Smooth muscle cell (in vitro differentiated cells): ENCODE data around the gene JCAD. TPM values are rescaled to one million over a fixed set of nuclear protein-coding genes. Genes with fewer than 3 reads are reported as not detected.

ENCODE experiments used
- DNase-seq: peaks from one replicate; lab custom pipeline; 2025; ENCODE audit not compliant: unreplicated experiment; lab: John Stamatoyannopoulos, UW
- H2AFZ ChIP-seq: fragments of 200-600 bp; sonication (generic); 2 replicates; pipeline ENCODE4 v1.6.0; 2016; ENCODE audit warnings: antibody characterized with exemption, low read depth, mild to moderate bottlenecking
- H3F3A ChIP-seq: fragments of 200-600 bp; sonication (generic); 2 replicates; pipeline ENCODE4 v1.6.0; 2017; ENCODE audit warnings: antibody characterized with exemption, low read depth
- H3K27ac ChIP-seq: fragments of 200-600 bp; sonication (generic); 2 replicates; pipeline ENCODE4 v1.5.1; 2016; ENCODE audit warnings: low read depth, mild to moderate bottlenecking
- H3K27me3 ChIP-seq: fragments of 200-600 bp; sonication (generic); 2 replicates; pipeline ENCODE4 v1.6.1; 2016; ENCODE audit warnings: low read depth, mild to moderate bottlenecking
- H3K36me3 ChIP-seq: fragments of 200-600 bp; sonication (generic); 2 replicates; pipeline ENCODE4 v1.5.1; 2016; ENCODE audit warnings: low read depth
- H3K4me1 ChIP-seq: fragments of 200-600 bp; sonication (generic); 2 replicates; pipeline ENCODE4 v1.5.1; 2016; ENCODE audit warnings: low read depth
- H3K4me2 ChIP-seq: fragments of 200-600 bp; sonication (generic); 2 replicates; pipeline ENCODE4 v1.6.0; 2016; ENCODE audit warnings: mild to moderate bottlenecking
- H3K4me3 ChIP-seq: fragments of 200-600 bp; sonication (generic); 2 replicates; pipeline ENCODE4 v1.5.1; 2016; ENCODE audit warnings: mild to moderate bottlenecking
- H3K79me2 ChIP-seq: fragments of 200-600 bp; sonication (generic); 2 replicates; pipeline ENCODE4 v1.6.0; 2016; ENCODE audit warnings: low read depth, mild to moderate bottlenecking
- H3K9ac ChIP-seq: fragments of 200-600 bp; sonication (generic); 2 replicates; pipeline ENCODE4 v1.6.0; 2016; ENCODE audit warnings: low read depth
- H3K9me3 ChIP-seq: fragments of 200-600 bp; sonication (generic); replicated peaks from 2 replicates; pipeline ENCODE4 v1.5.1; 2016; ENCODE audit warnings: low read depth
- H4K20me1 ChIP-seq: fragments of 200-600 bp; sonication (generic); 2 replicates; pipeline ENCODE4 v1.6.0; 2016; ENCODE audit warnings: low read depth
- CTCF ChIP-seq: fragments of 200-600 bp; sonication (generic); IDR thresholded peaks from 2 replicates; pipeline ENCODE4 v1.5.1; 2017; ENCODE audit warnings: borderline replicate concordance, mild to moderate bottlenecking, antibody characterized with exemption; ENCODE audit not compliant: insufficient read depth, poor library complexity, severe bottlenecking
- WGBS: methylation state at CpG from one replicate; pipeline ENCODE4 v1.1.7; 2016; ENCODE audit warnings: low lambda C conversion rate; 5-methylcytosine and 5-hydroxymethylcytosine counted together
- polyA plus RNA-seq: library from polyadenylated mRNA; unstranded; fragments of >200 nt; fragmentation: Nextera tagmentation; extraction: Ambion mirVana; gene quantifications from 2 replicates; pipeline ENCODE4 v1.2.1, GENCODE V29; 2016
- total RNA-seq: library from RNA; depleted of rRNA; stranded (reverse); fragments of >200 nt; gene quantifications from 2 replicates; pipeline ENCODE4 v1.2.3, GENCODE V29; 2014

The JCAD gene
- total and polyA plus RNA-seq, 2 experiments from 2014 or later, result 7.5 to 7.8 TPM

DNA sequence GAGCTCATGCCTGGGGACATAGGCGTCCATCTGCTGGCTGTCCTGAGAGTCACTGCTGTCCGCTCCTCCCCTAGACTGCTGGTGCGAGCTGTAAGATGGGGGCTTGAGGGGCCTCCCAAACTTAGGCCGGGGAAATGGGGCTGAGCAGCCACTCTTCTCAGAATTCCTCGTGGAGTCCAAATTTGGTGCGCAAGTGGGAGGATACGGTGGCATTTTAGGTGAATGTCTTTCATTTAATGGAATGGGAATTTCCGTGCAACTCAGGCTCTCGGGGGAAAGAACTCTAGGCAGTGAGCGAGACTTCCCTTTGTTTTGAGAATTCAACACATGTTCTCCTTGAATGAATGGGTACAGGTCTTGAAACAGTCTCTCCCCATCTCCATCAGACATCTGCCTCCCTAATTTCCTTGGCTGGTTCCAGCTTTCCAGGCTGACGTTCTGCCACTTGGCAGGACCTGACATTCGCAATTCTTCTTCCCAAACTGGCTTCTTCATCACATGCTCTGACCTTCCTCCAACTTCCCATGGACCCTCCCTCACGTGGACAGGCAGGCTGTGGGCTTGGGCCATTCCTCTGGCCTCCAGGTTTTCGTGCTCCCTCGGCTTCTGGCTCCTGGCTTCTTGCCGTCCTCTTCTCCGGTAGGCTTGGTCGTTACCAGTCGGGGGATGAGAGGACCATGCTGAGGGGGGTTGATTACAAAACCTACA lies 30.1 kb downstream of the JCAD start:
- no peaks in the 10 kb centered on the region for H3F3A ChIP-seq
- no peak overlapping the region for H2AFZ ChIP-seq
- H3K4me1 ChIP-seq, result no peaks in the 10 kb centered on the region
- TF ChIP-seq CTCF, result no peak
- no peak for DNase-seq
- H3K4me3 ChIP-seq, result no peak overlapping the region
- WGBS, result 96% methylated on average over 19 of the region's 19 CpGs
- no peaks in the 10 kb centered on the region for H3K79me2 ChIP-seq
- H3K27ac ChIP-seq, result no peak overlapping the region
- no peaks in the 10 kb centered on the region for H3K27me3 ChIP-seq
- H3K4me2 ChIP-seq, result no peak overlapping the region
- no peaks in the 10 kb centered on the region for H4K20me1 ChIP-seq
- no peaks in the 10 kb centered on the region for H3K36me3 ChIP-seq
- H3K9ac ChIP-seq, result no peak overlapping the region
- H3K9me3 ChIP-seq, result no peaks in the 10 kb centered on the region

- Histone ChIP-seq H3K4me1 (no peaks in the 10 kb centered on the region), H3K9me3 (no peaks in the 10 kb centered on the region), H3K4me3 (no peak overlapping the region), H4K20me1 (no peaks in the 10 kb centered on the region), H3K4me2 (no peak overlapping the region), H3K36me3 (no peaks in the 10 kb centered on the region), H3K27me3 (no peaks in the 10 kb centered on the region), H3K79me2 (no peaks in the 10 kb centered on the region), H3F3A (no peaks in the 10 kb centered on the region), H3K27ac (no peak overlapping the region), H3K9ac (no peak overlapping the region), H2AFZ (no peak overlapping the region)
- no peak for TF ChIP-seq CTCF
- DNase-seq, result no peak
- WGBS, result 64% methylated on average over 12 of the region's 12 CpGs
Measured at GRCh38 chr10:30028738-30029030, 30.7 kb downstream of the JCAD start.

- no peak overlapping the region for H3K9ac ChIP-seq
- no peaks in the 10 kb centered on the region for H3K9me3 ChIP-seq
- WGBS, result 71% methylated on average over 18 of the region's 18 CpGs
- H3K4me1 ChIP-seq, result no peaks in the 10 kb centered on the region
- H3K27me3 ChIP-seq, result no peaks in the 10 kb centered on the region
- H3K27ac ChIP-seq, result no peak overlapping the region
- no peak for DNase-seq
- no peak for TF ChIP-seq CTCF
- no peaks in the 10 kb centered on the region for H3F3A ChIP-seq
- no peak overlapping the region for H3K4me3 ChIP-seq
- H3K79me2 ChIP-seq, result no peaks in the 10 kb centered on the region
- H3K4me2 ChIP-seq, result no peak overlapping the region
- H3K36me3 ChIP-seq, result no peaks in the 10 kb centered on the region
- no peaks in the 10 kb centered on the region for H4K20me1 ChIP-seq
- H2AFZ ChIP-seq, result no peak overlapping the region
Measured at GRCh38 chr10:30028006-30028737, 31.2 kb downstream of the JCAD start.
